OCI-M2 (cell line): ENCODE data around the gene EFS.

ENCODE experiments used
- DNase-seq: peaks from one replicate; lab custom pipeline; 2025; ENCODE audit not compliant: unreplicated experiment; lab: John Stamatoyannopoulos, UW

Gene EFS

GRCh38 chr14:23379366-23380196, 14.6 kb upstream of the EFS start:
- no peak for DNase-seq

GRCh38 chr14:23378612-23379220, 13.7 kb upstream of the EFS start:
- no peak for DNase-seq

- DNase-seq, result no peak
Measured at GRCh38 chr14:23377573-23378563, 12.9 kb upstream of the EFS start.

- no peak for DNase-seq
Measured at GRCh38 chr14:23377198-23377550, 12.2 kb upstream of the EFS start.

- no peak for DNase-seq
Measured at GRCh38 chr14:23376482-23377197, 11.7 kb upstream of the EFS start, which contains the start of gene CMTM5. Gene CMTM5 (plus strand): TSS chr14:23377046. CDS start chr14:23377252, 206 bp downstream.

GRCh38 chr14:23375527-23376251, 10.7 kb upstream of the EFS start:
- DNase-seq, result no peak

GRCh38 chr14:23373041-23373440, 8.1 kb upstream of the EFS start:
- no peak for DNase-seq

GRCh38 chr14:23372509-23372908, 7.5 kb upstream of the EFS start, which contains the start of gene IL25:
Gene IL25 (plus strand): TSS chr14:23372809.
- no peak for DNase-seq

GRCh38 chr14:23371865-23372264, 6.9 kb upstream of the EFS start:
- no peak for DNase-seq

- no peak for DNase-seq
Measured at GRCh38 chr14:23370221-23370620, 5.2 kb upstream of the EFS start.

- no peak for DNase-seq
Measured at GRCh38 chr14:23366426-23366921, 1.5 kb upstream of the EFS start.

GRCh38 chr14:23365732-23366425, 907 bp upstream of the EFS start:
- DNase-seq, result no peak

- no peak for DNase-seq
Measured at GRCh38 chr14:23364164-23365035, 572 bp downstream of the EFS start.

- no peak for DNase-seq
Measured at GRCh38 chr14:23362200-23362599, 2.8 kb downstream of the EFS start.

- no peak for DNase-seq
Measured at GRCh38 chr14:23361763-23362162, 3.2 kb downstream of the EFS start.

- no peak for DNase-seq
Measured at GRCh38 chr14:23361320-23361719, 3.7 kb downstream of the EFS start.

GRCh38 chr14:23360496-23360895, 4.5 kb downstream of the EFS start:
- DNase-seq, result no peak

- DNase-seq, result no peak
Measured at GRCh38 chr14:23359722-23360447, 5.1 kb downstream of the EFS start.
